ENCODE results near the gene PLEKHG4B. TPM values are rescaled to one million over a fixed set of nuclear protein-coding genes. Genes with fewer than 3 reads are reported as not detected.
"Not testable (repeated sequence)": the region's sequence is repeated elsewhere in the genome, so short reads cannot be mapped to it uniquely, and the experiment has no call there.

PLEKHG4B gene, protein sequence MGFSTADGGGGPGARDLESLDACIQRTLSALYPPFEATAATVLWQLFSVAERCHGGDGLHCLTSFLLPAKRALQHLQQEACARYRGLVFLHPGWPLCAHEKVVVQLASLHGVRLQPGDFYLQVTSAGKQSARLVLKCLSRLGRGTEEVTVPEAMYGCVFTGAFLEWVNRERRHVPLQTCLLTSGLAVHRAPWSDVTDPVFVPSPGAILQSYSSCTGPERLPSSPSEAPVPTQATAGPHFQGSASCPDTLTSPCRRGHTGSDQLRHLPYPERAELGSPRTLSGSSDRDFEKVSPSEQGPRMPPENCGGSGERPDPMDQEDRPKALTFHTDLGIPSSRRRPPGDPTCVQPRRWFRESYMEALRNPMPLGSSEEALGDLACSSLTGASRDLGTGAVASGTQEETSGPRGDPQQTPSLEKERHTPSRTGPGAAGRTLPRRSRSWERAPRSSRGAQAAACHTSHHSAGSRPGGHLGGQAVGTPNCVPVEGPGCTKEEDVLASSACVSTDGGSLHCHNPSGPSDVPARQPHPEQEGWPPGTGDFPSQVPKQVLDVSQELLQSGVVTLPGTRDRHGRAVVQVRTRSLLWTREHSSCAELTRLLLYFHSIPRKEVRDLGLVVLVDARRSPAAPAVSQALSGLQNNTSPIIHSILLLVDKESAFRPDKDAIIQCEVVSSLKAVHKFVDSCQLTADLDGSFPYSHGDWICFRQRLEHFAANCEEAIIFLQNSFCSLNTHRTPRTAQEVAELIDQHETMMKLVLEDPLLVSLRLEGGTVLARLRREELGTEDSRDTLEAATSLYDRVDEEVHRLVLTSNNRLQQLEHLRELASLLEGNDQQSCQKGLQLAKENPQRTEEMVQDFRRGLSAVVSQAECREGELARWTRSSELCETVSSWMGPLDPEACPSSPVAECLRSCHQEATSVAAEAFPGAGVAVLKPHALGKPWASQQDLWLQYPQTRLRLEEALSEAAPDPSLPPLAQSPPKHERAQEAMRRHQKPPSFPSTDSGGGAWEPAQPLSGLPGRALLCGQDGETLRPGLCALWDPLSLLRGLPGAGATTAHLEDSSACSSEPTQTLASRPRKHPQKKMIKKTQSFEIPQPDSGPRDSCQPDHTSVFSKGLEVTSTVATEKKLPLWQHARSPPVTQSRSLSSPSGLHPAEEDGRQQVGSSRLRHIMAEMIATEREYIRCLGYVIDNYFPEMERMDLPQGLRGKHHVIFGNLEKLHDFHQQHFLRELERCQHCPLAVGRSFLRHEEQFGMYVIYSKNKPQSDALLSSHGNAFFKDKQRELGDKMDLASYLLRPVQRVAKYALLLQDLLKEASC (N-terminal part only)
- 6.8 TPM for total RNA-seq (ENCODE audit: unreplicated experiment)
- long read RNA-seq, partial matches to known transcripts: 2 of 2 reads
- long read RNA-seq, other reads (novel, unspliced or antisense): 0 of 2 reads

DNA sequence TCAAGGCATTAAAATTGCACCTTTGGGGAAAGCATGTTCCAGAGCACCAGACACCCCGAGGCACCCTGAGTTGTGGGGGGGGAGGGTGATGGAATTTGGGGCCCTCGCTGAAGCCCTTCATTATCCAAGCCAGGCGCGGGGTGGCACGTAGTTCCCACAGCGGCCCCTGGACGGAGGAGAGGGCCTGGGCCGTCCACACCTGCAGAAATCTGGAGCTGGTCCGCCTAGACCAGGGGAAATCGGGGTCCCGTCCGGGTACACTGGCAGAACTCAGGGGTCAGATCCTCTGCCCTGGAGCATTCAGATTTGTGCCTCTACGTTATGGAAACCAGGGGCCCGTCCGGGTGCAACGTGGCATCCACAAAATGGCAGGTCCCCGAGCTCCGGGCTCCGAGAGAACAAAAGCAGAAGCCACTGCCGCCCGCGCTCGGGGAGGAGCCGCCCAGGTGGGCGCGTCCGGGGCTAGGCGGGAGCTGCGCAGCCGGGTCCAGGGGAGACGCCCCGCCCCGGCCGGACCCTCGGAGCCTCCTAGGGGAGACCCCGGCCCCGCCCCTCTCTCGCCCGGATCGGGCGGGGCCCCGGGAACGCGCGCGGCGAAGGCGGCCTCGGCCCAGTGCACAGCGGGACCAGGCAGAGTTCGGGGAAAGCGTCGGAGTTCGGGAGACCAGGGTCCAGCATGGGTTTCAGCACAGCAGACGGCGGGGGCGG, at the start of gene PLEKHG4B:
Gene PLEKHG4B, plus strand, starts transcription at position 613 of the 708 bp plus-strand sequence. Its CDS starts 64 bp downstream, at position 677.
- H3K36me3 Mint-ChIP-seq (ENCODE audit: low read depth, unreplicated experiment): no peaks in the 10 kb centered on the region
- TF ChIP-seq, protein P1, sequence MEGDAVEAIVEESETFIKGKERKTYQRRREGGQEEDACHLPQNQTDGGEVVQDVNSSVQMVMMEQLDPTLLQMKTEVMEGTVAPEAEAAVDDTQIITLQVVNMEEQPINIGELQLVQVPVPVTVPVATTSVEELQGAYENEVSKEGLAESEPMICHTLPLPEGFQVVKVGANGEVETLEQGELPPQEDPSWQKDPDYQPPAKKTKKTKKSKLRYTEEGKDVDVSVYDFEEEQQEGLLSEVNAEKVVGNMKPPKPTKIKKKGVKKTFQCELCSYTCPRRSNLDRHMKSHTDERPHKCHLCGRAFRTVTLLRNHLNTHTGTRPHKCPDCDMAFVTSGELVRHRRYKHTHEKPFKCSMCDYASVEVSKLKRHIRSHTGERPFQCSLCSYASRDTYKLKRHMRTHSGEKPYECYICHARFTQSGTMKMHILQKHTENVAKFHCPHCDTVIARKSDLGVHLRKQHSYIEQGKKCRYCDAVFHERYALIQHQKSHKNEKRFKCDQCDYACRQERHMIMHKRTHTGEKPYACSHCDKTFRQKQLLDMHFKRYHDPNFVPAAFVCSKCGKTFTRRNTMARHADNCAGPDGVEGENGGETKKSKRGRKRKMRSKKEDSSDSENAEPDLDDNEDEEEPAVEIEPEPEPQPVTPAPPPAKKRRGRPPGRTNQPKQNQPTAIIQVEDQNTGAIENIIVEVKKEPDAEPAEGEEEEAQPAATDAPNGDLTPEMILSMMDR (IDR thresholded peaks at IDR 0.05; ENCODE audit: unreplicated experiment): no peak
- H3K27me3 Mint-ChIP-seq (ENCODE audit: unreplicated experiment): peaks cover 3% of the 10 kb centered on the region
- H3K4me1 Mint-ChIP-seq (ENCODE audit: unreplicated experiment): no peaks in the 10 kb centered on the region
- DNase-seq (ENCODE audit: low spot score): peak; percentile 52
- H3K4me3 Mint-ChIP-seq (ENCODE audit: unreplicated experiment): peak within 1 kb of the TSS; percentile 86
- no peaks in the 10 kb centered on the region for H3K9me3 Mint-ChIP-seq (ENCODE audit: unreplicated experiment)
- H3K27ac Mint-ChIP-seq (ENCODE audit: unreplicated experiment): no peak within 1 kb of the TSS

DNA sequence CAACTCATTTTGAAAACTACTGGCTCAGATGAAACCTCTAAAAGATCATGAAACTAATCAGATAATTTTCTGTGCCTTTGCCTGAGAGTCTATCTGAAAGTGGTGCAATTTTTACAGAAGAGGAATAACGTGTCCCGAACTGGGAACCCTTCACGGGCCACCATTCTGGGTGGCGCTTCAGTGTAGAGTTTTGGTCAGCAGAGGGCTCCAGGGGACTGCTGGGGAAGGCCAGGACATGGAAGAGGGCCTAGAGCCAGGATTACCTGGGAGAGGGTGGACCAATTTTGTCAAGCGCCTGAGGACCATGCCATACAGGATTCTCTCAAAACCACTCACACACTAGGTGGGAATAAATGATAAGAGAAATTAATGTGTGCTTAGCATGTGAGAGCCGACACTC, 49.7 kb upstream of the PLEKHG4B start:
- H3K27ac Mint-ChIP-seq (ENCODE audit: unreplicated experiment): no peak overlapping the region
- no peaks in the 10 kb centered on the region for H3K27me3 Mint-ChIP-seq (ENCODE audit: unreplicated experiment)
- DNase-seq (ENCODE audit: low spot score): peak; percentile 57
- peaks cover 4% of the 10 kb centered on the region for H3K4me1 Mint-ChIP-seq (ENCODE audit: unreplicated experiment)
- H3K36me3 Mint-ChIP-seq (ENCODE audit: low read depth, unreplicated experiment): no peaks in the 10 kb centered on the region
- H3K9me3 Mint-ChIP-seq (ENCODE audit: unreplicated experiment): no peaks in the 10 kb centered on the region
- TF ChIP-seq, protein P1 (IDR thresholded peaks at IDR 0.05; ENCODE audit: unreplicated experiment): no peak
- no peak overlapping the region for H3K4me3 Mint-ChIP-seq (ENCODE audit: unreplicated experiment)

DNA sequence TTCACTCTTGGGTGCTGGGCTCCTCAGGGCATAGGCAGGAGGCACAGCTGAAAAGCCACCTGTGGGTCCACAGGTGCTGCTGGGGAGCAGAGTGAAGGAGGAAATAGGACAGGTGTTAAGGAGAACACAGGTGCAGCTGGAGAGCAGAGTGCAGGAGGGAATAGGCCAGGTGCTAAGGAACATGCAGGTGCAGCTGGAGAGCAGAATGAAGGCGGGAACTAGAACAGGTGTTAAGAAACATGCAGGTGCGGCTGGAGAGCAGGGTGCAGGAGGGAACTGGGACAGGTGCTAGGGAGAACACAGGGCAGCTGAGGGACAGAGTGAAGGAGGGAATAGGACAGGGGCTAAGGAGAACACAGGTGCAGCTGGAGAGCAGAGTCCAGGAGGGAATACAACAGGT, 43.8 kb upstream of the PLEKHG4B start:
- no peak overlapping the region for H3K4me3 Mint-ChIP-seq (ENCODE audit: unreplicated experiment)
- H3K27ac Mint-ChIP-seq (ENCODE audit: unreplicated experiment): no peak overlapping the region
- TF ChIP-seq, protein P1 (IDR thresholded peaks at IDR 0.05; ENCODE audit: unreplicated experiment): no peak
- H3K27me3 Mint-ChIP-seq (ENCODE audit: unreplicated experiment): peaks cover 8% of the 10 kb centered on the region
- no peaks in the 10 kb centered on the region for H3K36me3 Mint-ChIP-seq (ENCODE audit: low read depth, unreplicated experiment)
- no peaks in the 10 kb centered on the region for H3K9me3 Mint-ChIP-seq (ENCODE audit: unreplicated experiment)
- no peak for DNase-seq (ENCODE audit: low spot score)
- H3K4me1 Mint-ChIP-seq (ENCODE audit: unreplicated experiment): no peaks in the 10 kb centered on the region

DNA sequence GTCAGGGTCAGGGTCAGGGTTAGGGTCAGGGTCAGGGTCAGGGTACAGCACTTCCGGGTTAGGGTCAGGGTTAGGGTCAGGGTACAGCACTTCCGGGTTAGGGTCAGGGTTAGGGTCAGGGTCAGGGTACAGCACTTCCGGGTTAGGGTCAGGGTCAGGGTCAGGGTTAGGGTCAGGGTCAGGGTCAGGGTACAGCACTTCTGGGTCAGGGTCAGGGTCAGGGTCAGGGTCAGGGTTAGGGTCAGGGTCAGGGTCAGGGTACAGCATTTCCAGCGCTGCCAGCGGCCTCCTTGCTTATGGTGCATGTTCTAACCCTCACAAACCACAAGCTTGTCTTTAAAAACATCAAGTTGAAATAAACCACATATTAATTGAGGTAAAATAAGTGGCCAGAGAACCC, 42.4 kb upstream of the PLEKHG4B start:
- H3K4me3 Mint-ChIP-seq (ENCODE audit: unreplicated experiment); H3K4me1 Mint-ChIP-seq (ENCODE audit: unreplicated experiment); DNase-seq (ENCODE audit: low spot score); H3K9me3 Mint-ChIP-seq (ENCODE audit: unreplicated experiment); H3K27me3 Mint-ChIP-seq (ENCODE audit: unreplicated experiment); H3K27ac Mint-ChIP-seq (ENCODE audit: unreplicated experiment); H3K36me3 Mint-ChIP-seq (ENCODE audit: low read depth, unreplicated experiment): not testable (repeated sequence)
